ENCODE results near the gene NRGN.

DNA sequence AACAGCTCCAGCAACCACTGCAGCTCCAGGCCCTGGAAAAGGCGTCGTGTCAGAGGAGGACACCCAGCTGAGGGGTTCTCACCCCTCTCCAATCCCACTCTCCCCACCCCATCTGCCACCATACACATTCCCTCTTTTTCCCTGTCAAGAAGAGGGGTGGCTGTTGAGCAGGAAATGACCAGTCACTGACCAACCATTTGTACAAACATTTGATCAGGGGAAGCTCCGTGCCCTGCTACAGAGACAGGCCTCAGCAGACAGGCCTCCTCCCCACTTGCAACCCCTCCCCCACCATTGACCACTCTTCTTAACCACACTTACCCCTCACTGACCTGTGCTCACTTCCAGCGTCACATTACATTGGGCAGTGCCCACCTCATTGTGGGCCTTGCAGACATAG is 14.6 kb downstream of the NRGN start:
- no peak for TF ChIP-seq EP300 (IDR thresholded peaks at IDR 0.05; ENCODE audit: borderline replicate concordance)
- TF ChIP-seq RAD21 (IDR thresholded peaks at IDR 0.05; ENCODE audit: low read depth): no peak
- no peak for TF ChIP-seq USF1 (IDR thresholded peaks at IDR 0.05)
- no peak for TF ChIP-seq NFIC (IDR thresholded peaks at IDR 0.05)
- no peak for TF ChIP-seq CREB1 (IDR thresholded peaks at IDR 0.05; ENCODE audit: low read depth)
- no peak for TF ChIP-seq TCF12 (IDR thresholded peaks at IDR 0.05; ENCODE audit: low read depth)
- TF ChIP-seq CEBPB (IDR thresholded peaks at IDR 0.05): no peak
- no peak for TF ChIP-seq MAX (IDR thresholded peaks at IDR 0.05)
- no peak for TF ChIP-seq TAF1 (IDR thresholded peaks at IDR 0.05; ENCODE audit: low read depth)
